ENCODE results near the gene ROR2. TPM values are rescaled to one million over a fixed set of nuclear protein-coding genes. Genes with fewer than 3 reads are reported as not detected.
A peak's percentile ranks its signal among the peaks of the same experiment; 100 is the strongest.

Gene ROR2
- total RNA-seq, 1 donor from 2014 or later, result 3.8 TPM

DNA sequence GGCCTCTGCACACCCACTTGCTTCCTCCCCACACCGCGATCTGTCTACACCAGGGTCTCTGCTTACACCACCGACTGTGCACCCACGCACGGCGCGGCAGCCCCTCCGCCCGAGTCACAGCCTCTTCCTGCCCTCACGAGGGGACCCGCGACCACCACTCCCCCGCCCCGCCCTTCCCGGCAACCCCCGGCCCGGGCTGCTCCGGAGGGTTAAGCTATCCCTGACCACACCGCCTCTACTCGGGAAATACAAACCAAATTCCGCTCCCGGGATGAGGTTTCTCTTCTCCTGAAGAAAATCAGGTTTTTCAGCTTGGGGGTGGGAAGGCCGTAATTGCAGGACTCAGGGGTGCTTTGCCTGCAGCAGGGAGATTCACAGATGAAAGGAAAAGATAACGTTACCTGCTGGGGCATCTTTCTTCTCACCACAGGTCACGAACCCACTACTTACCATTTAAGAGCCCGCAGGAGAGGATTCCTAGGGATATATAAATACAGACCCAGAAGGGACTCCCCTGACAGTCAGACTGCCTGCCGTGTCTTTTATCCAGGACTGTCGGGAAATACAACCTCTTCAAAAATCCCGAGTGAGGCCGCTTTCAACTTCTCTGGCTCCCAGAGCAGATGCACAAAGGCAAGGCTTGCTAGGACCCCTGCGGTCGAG lies 63.5 kb downstream of the ROR2 start:
- no peak for ATAC-seq
- H3K4me3 ChIP-seq, result no peak overlapping the region
- DNase-seq, result no peak
- H3K27ac ChIP-seq, result peak overlapping the region; percentile 11
- intact Hi-C loops (cut with DNase I), result no loop called here
- peaks cover 12% of the 10 kb centered on the region for H3K27me3 ChIP-seq (ENCODE audit: low read depth)
- no peaks in the 10 kb centered on the region for H3K36me3 ChIP-seq
- TF ChIP-seq, protein P1, sequence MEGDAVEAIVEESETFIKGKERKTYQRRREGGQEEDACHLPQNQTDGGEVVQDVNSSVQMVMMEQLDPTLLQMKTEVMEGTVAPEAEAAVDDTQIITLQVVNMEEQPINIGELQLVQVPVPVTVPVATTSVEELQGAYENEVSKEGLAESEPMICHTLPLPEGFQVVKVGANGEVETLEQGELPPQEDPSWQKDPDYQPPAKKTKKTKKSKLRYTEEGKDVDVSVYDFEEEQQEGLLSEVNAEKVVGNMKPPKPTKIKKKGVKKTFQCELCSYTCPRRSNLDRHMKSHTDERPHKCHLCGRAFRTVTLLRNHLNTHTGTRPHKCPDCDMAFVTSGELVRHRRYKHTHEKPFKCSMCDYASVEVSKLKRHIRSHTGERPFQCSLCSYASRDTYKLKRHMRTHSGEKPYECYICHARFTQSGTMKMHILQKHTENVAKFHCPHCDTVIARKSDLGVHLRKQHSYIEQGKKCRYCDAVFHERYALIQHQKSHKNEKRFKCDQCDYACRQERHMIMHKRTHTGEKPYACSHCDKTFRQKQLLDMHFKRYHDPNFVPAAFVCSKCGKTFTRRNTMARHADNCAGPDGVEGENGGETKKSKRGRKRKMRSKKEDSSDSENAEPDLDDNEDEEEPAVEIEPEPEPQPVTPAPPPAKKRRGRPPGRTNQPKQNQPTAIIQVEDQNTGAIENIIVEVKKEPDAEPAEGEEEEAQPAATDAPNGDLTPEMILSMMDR (IDR thresholded peaks at IDR 0.05), result no peak
- no peaks in the 10 kb centered on the region for H3K4me1 ChIP-seq
- no peaks in the 10 kb centered on the region for H3K9me3 ChIP-seq

DNA sequence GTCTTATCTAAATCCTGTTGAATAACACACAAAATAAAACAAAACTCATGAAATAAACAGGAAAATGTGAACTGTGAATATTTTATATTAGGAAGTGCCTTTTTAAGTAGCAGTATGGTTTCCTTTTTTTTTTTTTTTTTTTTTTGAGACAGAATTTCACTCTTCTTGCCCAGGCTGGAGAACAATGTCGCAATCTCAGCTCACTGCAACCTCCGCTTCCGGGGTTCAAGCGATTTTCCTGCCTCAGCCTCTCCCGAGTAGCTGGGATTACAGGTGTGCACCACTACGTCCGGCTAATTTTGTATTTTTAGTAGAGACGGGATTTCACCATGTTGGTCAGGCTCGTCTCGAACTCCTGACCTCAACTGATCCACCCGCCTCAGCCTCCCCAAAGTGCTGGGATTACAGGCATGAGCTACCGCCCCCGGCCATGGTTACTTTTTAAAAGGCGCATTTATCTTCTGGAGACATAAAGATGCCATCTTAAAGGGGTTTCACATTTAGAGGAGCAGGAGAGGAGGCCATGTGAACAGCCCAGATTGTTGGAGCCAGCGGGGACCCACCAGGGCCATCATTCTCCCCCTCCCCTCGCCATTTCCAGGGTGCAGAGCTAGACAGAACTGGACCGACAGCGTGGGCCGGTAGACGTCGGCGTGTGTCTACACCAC lies 64.1 kb downstream of the ROR2 start:
- TF ChIP-seq, protein P1 (IDR thresholded peaks at IDR 0.05), result no peak
- intact Hi-C loops (cut with DNase I), result no loop called here
- Histone ChIP-seq H3K27me3 (ENCODE audit: low read depth) (peaks cover 12% of the 10 kb centered on the region), H3K9me3 (no peaks in the 10 kb centered on the region), H3K4me1 (no peaks in the 10 kb centered on the region), H3K36me3 (no peaks in the 10 kb centered on the region), H3K4me3 (no peak overlapping the region), H3K27ac (peak overlapping the region; percentile 11)
- no peak for ATAC-seq
- no peak for DNase-seq

DNA sequence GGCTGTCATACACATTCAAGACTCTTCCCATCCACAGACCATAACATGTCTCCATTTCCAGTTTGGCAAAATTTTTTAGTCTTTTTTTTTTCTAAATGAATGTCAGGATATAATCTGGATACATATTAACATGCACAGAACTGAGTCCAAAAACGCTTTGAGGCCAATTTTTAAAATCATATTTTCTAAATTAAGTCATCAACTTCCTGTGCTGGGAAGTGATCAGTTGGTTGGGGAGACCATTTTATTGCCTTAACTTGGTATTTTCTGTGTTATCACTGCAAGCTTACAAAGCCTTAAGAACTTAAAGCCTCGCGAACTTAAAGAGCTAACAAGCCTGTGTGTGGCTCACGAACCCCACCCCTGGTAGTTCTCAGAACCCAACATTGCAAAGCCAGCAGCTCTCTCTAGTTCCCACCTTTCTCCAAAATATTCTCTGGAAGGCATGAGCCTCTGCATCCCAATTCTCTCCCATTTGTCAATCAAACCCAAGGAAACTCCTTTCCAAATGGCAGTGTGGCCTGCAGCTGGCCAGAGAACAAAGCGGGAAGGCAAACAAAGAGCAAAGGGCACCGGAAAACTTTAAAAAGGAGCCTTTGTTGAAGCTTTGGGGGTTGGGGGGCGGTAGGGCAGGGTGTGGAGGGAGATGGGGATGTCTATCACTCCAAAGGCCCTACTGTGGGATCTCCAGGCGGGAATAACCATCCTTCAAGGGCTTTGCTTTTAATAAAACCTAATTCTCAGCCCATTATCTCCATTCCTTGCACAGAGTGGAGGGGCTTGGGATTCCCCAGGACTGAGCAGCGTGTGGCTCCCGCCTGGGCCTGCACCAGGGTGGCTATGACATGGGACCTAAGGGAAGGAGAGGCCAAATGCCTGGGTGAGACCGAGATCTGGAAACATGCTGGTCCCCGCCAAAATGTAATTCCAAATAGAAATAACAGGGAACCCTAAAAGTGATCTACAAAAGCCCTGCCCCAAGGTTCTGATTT lies 65.0 kb downstream of the ROR2 start:
- H3K4me1 ChIP-seq, result no peaks in the 10 kb centered on the region
- TF ChIP-seq, protein P1 (IDR thresholded peaks at IDR 0.05), result no peak
- H3K36me3 ChIP-seq, result no peaks in the 10 kb centered on the region
- H3K4me3 ChIP-seq, result no peak overlapping the region
- H3K27ac ChIP-seq, result peak overlapping the region; percentile 49
- DNase-seq (no peak), ATAC-seq (no peak)
- intact Hi-C loops (cut with DNase I), result no loop called here
- H3K27me3 ChIP-seq (ENCODE audit: low read depth), result peaks cover 9% of the 10 kb centered on the region
- H3K9me3 ChIP-seq, result no peaks in the 10 kb centered on the region

DNA sequence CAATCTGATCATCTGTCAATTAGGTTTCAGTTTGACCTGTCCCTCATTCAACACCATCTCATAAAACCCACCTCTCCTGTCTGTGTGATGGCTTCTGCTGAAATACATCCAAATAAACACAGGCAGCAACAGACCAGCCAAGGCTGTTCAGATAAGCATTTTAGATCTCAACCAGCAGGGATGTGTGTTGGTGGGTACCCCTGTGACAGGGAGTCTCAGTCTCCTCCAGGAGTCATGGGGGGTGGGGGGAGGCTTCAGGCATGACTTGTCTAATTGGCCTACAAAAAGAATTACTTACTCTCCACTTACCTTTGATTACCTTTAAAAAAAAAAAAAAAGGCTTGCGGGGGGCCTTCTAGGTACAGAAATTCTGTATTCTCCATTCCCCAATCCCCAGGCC lies 65.9 kb downstream of the ROR2 start:
- no peak for DNase-seq
- Histone ChIP-seq H3K27me3 (ENCODE audit: low read depth) (peaks cover 9% of the 10 kb centered on the region), H3K36me3 (no peaks in the 10 kb centered on the region), H3K27ac (no peak overlapping the region), H3K9me3 (no peaks in the 10 kb centered on the region), H3K4me3 (no peak overlapping the region), H3K4me1 (no peaks in the 10 kb centered on the region)
- ATAC-seq, result no peak
- intact Hi-C loops (cut with DNase I), result no loop called here
- TF ChIP-seq, protein P1 (IDR thresholded peaks at IDR 0.05), result no peak

DNA sequence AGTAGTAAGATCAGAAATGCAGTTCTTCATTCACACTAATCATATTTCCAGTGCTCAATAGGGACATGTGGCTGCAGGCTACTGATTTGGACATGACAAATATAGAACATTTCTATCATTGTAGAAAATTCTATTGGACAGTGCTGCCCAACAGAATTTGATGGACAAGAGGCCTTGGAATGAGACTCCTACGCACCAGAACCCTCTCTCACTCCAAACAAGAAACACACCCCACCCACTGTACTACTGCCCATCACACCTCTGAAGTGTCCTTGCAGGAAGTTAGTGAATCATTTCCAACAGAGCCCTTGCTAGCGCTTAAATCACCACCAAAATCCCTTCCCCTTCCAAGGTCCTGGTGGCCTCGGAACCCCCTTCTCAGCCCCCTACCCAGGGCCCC lies 66.5 kb downstream of the ROR2 start:
- DNase-seq (no peak), ATAC-seq (no peak)
- H3K36me3 ChIP-seq, result no peaks in the 10 kb centered on the region
- TF ChIP-seq, protein P1 (IDR thresholded peaks at IDR 0.05), result no peak
- H3K4me1 ChIP-seq, result no peaks in the 10 kb centered on the region
- H3K27me3 ChIP-seq (ENCODE audit: low read depth), result peaks cover 9% of the 10 kb centered on the region
- no peak overlapping the region for H3K27ac ChIP-seq
- intact Hi-C loops (cut with DNase I), result no loop called here
- no peaks in the 10 kb centered on the region for H3K9me3 ChIP-seq
- no peak overlapping the region for H3K4me3 ChIP-seq

Data from lower lobe of right lung (tissue), 2 donors.